ENCODE data around the gene MYH14.

The MYH14 gene

DNA sequence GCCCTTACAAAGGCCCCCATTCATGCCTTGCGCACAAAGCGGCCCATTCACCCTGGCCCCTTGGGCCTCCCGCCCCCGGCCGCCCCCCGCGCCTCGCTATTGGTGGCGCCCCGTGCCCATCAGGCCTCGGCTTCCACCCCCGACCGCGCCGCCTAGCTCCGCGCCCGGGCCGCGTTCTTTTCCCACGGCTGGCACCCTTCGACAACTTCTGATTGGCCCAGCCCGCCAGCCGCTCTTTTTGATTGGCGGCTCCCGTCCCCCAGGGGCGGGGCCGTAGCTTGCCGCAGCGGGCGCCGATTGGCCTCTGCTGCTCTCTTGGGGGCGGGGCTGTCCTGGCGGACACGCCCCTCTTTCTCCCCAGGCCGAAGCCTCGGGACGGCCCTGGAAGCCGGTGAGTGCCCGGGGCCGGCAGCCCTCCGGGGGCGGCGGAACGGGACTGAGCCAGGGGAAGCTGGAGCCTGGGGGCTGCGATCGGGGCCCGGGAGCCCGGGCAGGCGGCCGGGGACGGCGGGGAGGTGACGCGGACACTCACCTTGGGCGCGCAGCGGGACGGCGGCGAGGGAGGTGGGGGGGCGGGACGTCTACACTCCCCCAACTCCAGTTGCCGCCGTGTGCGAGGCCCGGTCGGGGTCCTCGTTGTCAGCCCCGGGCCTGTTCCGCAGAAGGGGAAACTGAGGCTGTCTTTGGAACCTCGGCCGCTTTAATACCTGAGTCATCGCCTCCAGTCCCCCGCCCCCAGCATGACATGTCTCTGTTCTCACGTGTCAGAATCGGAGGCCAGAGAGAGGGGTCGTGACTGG, at the start of gene MYH14:
Gene MYH14, plus strand, starts transcription at position 342 of the 800 bp plus-strand sequence. CDS start 6,744 bp downstream, outside the sequence.
- DNase-seq, result no peak

DNA sequence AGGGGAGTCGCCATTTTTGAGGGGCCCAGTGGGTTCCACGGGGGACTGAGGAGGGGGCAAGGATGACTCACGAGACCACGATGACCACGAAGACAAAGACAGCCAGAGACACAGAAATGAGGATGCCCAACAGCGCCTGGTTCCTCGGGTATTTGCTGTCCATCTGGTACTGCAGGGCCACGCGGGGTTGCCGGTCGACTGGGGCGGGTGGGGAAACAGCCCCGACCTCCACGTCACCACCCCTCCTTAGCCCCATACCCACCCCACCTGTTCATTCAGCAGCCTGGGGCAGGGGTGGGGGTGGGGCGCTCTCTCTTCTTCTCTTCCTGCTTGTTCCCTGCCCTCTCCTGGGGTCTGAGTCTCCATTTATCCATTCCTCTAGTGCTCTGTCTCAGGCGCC, 48.9 kb upstream of the MYH14 start:
- DNase-seq, result no peak

DNA sequence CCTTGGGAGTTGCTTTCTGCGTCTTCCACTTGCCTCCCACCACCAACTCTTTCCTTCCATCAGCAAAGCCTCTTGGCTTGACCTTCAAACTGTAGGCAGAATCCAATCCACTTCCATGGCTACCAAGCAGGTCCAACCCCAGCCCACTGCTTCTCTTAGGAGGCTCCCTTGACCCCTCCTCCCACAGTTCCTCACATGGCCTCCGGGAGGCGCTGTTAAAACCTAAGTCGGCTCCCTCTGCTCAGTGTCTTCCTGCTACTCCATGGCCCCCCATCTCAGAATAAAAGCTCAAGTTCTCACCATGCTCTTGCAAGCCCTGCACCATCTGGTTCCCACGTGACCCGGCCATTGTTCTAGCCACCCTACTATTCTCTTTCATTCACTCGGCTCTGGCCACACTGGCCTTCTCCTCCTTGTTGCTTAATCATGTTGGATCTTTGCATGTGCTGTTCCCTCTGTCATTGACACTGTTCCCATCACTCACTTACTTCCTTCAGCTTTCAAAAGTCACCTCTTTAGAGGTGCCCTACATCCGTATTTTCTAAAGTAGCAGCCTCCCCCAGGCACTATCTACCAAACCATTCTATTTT, 47.8 kb upstream of the MYH14 start:
- no peak for DNase-seq

DNA sequence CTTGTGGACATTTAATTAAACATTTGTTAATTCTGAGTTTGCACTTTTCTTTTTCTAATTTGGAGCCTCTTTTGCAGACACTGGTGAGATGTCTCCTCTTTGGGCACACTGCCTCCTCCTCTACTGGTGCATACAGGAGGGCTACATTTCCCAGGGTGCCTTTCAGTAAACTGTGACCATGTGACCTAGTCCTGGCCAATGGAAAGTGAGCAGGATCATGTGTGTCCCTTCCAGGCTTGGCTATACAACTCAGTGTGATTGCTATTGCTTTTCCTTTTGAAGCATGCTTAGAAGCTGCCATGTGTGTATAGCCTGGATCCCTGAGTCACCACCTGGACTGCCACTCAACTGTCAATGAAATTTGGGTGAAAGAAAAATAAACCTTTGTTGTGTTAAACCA, 44.8 kb upstream of the MYH14 start:
- no peak for DNase-seq

DNA sequence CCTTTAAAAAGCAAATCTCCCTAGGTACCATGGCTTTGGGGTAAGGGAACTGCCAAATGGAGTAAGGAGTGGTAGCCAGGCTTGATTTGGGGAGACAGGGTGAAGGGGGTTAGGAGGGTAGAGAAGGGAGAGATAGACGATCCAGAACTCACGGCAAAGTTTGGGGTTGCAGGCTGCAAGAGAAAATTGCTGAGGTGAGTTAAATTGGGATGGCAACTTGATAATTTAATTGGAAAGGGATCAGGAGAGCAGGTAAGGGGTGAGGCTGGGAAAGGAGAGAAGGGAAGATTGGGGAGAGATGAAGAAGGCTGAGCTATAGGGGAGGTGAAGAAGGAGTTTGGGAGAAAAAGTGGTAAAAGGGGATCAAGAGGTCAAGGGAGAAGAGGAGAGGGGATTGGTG, 44.3 kb upstream of the MYH14 start:
- no peak for DNase-seq

DNA sequence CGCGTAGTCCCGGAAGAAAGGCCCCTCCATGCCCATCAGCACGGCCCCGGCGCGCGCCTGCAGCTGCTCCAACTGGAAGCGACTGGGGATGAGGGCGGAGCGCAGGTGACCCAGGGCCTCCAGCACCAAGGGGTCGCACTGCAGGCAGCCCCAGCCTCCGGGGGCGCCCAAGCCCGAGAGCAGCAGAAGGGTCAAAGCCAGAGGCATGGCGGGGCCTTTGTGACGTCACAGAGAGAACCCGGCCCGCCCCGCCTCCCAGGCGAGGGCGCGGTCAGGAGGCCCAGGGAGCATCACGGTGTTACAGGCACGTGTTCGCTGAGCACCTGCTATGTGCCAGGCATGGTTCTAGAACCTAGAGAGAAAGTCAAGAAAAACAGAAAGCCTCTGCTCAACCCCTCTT, 40.4 kb upstream of the MYH14 start, which contains the start of gene IZUMO2:
Gene IZUMO2, minus strand, starts transcription at position 294 of the 400 bp plus-strand sequence. Its CDS starts 87 bp downstream, at position 207.
- no peak for DNase-seq

DNA sequence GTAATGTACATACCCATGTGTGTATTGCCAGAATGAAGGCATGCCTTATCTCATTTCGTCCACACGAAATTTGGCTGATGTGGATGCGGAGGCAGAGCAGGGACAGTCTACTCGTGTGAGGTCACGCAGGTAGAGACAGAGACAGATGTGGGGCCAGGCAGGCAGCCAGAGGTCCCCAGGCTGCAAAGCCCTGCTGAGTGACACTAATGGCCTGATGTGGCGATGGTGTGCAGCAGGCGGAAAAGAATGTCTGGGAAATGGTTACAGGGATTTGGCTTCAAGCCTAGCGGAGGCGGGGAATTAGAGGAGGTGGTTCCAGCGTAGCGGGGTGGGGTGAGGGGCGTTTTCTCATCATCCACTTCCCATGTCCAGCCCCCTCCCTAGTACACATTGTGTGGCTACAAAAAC, 36.1 kb upstream of the MYH14 start:
- DNase-seq, result no peak

DNA sequence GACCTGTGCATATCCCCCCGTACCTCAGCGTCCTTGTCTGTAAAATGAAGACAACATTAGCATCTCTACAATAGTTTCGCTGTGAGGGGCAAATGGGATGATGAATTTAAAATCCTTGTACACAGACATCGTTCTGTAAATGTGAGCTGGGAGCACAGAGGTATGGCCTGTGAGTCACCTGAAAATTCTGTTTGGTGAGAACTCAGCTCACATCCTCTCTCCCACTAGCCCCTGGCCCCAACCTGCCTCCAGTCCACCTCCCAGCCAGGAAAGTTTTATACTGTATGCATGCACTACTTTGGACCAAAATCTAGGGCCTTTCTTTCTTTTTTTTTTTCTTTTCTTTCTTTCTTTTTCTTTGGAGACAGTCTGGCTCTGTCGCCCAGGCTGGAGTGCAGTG, 31.7 kb upstream of the MYH14 start:
- no peak for DNase-seq

DNA sequence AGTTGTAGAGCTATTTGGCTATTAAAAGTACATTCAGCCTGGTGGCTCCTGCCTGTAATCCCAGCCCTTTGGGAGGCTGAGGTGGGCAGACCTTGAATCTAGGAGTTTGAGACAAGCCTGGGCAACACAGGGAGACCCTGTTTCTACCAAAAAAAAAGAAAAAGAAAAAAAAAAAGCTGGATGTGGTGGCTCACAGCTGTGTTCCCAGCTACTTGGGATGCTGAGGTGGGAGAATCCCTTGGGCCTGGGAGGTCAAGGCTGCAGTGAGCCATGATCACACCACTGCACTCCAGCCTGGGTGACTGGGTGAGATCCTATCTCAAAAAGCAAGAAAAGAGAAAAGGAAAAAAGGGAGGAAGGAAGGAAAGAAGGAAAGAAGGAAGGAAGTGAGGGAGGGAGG, 30.7 kb upstream of the MYH14 start:
- DNase-seq, result no peak

DNA sequence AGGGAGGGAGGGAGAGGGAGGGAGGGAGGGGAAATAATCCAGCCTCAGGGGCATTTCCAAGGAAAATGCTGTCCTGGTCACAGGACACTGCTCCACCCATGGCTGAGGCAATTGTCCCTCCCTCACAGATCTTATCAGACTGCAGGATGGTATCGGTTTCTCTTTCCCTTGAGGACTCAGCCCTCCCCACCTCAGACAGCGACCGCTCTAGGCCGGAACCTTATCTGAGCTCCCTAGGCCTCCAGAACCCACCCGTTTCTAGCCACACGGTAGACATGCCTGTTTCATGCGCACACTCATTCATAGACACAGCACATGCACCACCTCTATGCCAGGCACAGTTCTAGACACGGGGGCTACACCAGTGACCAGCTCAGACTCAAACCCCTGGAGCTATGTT, 30.3 kb upstream of the MYH14 start:
- peak; percentile 2 for DNase-seq

DNA sequence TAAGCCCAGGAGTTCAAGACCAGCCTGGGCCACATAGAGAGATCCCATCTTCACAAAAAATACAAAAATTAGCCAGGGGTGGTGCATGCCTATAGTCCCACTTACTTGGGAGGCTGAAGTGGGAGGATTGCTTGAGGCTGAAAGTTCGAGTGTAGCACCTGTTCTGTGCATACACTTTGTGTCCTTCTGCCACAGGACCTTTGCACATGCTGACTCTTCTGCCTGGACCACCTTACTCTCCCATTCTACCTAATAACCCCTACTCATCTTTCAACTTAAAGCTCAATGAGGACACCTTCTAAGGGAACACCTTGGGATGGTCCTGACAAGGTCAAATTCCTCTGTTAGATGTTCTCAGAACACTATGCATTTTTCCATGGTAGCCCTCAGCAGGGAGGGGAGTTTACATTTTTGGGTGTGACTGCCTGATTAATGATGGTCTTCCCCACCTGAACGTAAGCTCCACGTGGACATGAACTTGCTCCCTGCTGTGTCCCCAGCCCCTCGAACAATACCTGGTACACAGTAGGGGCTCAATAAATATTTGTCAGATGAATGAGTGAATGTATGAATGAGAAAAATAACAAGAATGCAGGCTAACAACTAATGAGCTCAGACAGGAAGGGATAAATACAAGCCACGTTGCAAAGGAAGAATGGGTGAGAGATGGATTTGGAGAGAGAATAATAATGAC, 29.2 kb upstream of the MYH14 start:
- no peak for DNase-seq

DNA sequence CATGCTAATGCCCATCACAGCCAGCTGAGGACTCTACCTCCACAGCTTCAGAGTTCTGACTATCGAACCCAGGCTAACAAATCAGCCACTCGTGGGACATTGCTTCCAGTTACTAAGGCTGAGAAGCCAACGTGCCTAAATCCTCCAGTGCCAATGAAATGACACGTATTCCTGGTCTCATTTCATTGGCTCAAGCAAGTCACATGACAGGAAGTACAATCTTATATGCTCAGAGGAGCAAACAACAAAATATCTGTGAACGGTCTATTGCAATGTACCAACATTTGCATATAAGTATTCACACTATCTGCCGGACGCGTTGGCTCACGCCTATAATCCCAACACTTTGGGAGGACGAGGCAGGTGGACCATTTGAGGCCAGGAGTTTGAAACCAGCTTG, 27.5 kb upstream of the MYH14 start:
- DNase-seq, result no peak

DNA sequence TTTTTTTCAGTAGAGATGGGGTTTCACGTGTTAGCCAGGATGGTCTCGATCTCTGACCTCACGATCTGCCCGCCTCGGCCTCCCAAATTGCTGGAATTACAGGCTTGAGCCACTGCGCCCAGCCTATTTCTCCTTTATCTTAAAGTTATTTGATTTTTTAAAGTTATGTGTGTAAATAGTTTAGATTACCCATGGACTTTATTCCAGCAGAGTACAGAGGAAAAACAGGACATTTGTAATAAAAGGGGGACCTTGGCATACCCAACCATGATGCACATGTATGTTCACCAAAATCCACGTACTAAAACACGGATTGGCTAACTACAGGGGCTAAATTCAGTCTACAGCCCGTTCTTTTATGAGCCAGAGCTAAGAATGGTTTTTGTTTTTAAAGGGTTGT, 26.6 kb upstream of the MYH14 start:
- DNase-seq, result no peak

DNA sequence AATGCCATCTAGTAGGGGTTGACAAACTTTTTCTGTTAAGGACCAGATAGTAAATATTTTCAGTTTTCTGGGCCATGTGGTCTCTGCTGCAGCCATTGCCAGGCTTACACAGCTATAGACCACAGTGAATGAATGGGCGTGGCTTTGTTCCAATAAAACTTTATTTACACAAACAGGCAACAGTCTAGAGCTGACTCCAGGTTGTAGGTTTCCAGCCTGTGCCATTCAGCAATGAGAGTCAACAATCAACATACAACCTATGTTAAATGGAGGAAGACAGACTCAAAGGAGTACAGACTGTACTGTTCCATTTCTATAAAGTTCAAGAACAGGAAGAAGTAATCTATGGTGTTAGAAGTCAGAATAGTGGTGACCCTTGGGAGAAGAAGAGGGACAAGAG, 25.1 kb upstream of the MYH14 start:
- DNase-seq, result no peak

DNA sequence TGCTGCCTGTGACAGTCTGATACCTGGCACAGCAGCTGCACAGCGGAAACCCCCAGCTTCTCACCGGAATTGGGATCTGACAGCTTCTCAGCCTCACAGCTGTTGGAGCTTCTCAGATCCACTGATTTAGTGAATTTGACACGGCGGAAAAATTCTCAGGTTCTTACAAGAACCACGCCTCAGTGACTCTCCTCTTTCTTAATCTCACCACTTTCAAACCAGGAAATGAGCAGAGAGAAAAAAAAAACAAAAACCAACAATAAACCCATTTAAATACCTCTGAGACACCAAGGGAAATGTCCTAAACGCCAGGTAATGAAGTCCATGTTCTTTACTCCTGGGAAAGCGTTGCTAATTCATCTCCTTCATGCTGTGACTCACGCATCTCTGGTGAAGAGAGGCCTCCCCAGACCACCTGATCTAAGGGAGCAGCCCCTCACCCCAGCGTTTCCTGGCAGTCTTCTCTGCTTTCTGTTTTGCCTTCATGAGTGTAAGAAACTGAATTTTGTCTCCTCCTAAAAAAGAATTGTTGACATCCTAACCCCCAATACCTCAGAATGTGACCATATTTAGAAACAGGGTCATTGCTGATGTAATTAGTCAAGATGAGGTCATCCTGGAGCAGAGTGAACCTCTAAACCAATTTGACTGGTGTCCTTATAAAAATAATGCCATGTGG, 24.4 kb upstream of the MYH14 start:
- DNase-seq, result no peak

DNA sequence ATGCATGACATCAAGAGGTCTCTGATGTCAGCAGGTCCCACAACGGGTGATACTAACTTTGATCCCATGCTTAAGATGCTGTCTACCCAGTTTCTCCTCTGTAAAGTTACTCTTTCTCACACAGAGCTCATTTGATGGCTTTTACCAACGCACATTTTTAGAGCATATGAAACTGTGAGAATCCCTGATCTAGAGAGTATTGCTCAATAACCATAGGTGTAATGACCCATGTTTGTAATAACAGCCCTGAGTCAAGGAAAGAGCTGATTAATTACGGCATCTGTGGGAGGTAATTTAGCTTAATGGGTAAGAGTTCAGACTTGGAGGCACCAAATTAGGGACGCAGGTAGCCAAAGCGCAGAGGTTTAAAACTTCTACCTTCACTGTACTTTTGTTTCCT, 22.3 kb upstream of the MYH14 start:
- DNase-seq, result no peak

DNA sequence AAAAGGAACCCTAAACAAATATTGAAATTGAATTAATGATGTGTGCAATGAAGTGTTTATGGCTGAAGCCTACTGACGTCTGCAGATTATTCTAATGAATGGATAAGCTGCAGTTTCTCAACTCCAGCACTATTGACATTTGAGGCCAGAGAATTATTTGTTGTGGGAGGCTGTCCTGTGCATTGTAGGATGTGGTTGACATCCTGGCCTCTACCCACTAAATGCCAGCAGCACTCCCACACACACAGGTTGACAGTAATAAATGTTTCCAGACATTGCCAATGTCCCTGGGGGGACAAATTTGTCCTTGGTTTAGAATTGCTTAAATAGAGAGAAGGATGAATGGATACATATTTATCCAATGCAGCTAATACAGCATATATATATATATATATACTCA, 19.2 kb upstream of the MYH14 start:
- DNase-seq, result no peak

DNA sequence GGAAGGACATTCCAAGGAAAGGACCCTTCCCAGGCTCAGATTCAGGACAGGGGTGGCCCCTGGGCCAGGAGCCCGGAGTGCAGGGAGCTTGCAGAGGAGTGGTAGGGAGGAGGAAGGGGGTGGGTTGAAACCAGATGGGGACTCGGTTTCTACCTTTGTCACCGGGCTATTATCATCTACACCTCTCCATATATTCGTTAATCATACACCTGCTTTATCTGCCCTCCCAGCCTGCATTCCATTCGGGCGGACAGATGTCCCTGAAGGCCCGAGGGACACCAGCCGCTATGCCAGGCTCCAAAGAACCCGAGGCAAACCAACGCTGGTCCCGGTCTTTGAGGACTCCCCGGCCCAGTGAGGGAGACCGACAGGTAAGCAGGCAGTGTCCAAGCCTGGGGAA, 15.5 kb upstream of the MYH14 start:
- no peak for DNase-seq

DNA sequence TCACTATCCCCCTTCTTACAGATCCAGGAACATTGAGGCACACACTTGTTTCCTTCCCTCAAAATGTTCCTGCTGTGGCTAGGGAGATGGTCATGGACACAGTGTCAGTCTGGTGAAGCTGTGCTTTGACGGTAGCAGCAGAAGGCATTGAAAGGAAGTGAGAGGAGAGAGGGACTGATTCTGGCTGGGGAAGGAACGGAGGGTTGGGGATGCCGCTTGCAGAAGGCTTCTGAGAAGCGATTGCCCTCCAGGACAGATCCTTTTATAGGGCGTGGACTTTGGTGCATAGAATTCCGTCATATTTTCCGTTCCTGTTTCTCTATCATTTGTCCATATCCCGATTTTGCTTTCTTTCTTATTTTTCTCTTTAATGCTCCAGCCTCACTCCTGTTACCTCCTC, 14.1 kb upstream of the MYH14 start:
- DNase-seq, result no peak

DNA sequence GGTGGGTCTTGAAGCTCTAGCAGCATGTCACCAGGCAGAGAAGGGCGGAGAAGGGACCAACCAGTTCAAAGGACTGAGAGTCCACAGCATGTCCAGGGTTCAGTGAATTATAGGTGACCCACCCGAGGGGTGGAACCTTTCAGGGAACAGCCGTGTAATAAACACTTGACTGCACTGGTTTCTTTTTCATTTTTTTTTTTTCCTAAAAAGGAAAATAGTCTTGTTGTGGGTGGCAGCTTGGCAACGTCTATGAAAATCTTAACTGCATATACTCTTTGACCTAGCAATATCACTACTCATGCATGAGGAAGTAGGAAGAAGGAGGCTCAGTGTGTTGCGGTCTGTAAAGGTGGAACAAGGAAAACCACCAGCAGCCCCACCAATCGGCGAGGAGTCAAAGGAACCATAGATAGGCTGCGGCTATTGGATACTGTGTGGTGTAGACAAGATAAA, 13.0 kb upstream of the MYH14 start:
- DNase-seq, result no peak

DNA sequence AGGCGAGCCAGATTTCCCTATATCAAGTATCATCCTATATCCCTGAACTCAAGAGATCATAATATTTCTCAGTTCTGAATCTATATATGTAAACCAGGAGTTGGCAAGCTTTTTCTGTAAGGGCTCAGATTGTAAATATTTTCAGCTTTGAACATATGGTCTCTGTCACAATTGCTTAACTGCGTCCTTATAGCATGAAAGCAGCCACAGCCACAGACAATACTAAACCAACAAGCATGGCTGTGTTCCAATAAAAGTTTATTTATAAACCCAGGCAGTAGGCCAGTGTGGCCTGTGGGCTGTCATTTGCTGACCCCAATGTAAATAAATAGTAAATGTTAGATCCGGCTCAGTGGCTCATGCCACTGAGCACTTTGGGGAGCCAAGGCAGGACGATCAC, 12.2 kb upstream of the MYH14 start:
- DNase-seq, result no peak

DNA sequence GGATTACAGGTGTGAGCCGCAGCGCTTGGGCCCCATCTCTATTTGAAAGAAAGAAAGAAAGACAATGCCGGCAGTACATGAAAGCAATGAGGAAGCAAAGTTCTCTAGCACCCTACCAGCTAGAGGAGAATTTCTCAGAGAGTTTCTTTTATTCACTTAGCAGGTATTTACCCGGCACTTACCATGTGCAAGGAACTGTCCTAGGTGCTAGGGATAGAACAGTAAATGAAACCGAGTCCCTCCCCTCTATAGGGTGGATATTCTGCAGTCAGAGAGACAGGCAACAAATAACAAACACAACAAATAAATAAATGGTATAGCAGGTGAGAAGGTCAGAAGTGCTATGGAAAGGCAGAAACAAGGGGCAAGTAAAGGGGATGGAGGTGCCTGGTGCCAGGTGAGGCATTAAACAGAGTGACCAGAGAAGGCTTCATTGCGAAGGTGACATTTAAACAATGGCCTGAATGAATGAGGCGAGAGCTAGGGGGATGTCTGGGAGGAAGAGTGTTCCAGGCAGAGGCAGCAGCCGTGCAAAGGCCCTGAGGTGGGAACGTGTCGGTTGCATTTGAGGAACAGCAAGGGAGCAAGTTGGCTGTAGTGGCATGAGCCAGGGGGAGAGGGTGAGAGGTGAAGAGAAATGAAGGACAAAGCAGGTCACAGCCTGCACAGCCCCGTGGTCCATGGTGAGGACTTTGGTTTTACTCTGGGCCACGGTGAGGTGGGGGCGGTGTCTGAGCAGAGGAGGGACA, 10.8 kb upstream of the MYH14 start:
- DNase-seq, result no peak

DNA sequence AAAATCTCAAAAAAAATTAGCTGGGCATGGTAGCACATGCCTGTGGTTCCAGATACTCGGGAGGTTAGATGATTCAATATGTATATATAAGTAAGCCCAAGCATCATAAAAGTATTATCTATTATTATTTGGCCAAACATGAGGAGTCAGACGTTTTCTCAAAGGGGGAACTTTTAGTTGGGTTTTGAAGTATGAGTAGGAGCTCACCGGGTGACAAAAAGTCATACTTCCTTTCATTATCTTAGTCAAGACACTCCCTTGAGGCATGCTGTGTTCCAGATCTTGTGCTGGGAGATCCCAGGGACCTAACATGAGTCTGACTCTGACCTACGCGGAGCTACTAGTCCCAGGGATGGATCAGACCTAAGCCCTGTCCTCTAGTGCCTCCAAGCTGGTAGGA, 8.2 kb upstream of the MYH14 start:
- no peak for DNase-seq
